ENCODE results near the gene RGS6. TPM values are rescaled to one million over a fixed set of nuclear protein-coding genes. Genes with fewer than 3 reads are reported as not detected.
"Not testable (repeated sequence)": the region's sequence is repeated elsewhere in the genome, so short reads cannot be mapped to it uniquely, and the experiment has no call there.

The RGS6 gene
- not detected in 2 replicates for total RNA-seq (2014; rRNA removed; shearing (Covaris generic))

GRCh38 chr14:71932229-71932981 is at the start of gene RGS6:
TSS of gene RGS6 (plus strand) at chr14:71932429.
- peak; percentile 12 for DNase-seq (ENCODE audit: low read depth)

GRCh38 chr14:71883094-71883493 is 49.1 kb upstream of the RGS6 start:
- DNase-seq (ENCODE audit: low read depth) = no peak

GRCh38 chr14:71885301-71885700 is 46.9 kb upstream of the RGS6 start:
- no peak for DNase-seq (ENCODE audit: low read depth)

GRCh38 chr14:71887802-71888201 is 44.4 kb upstream of the RGS6 start:
- not testable (repeated sequence) for DNase-seq (ENCODE audit: low read depth)

GRCh38 chr14:71890541-71890940 is 41.7 kb upstream of the RGS6 start:
- no peak for DNase-seq (ENCODE audit: low read depth)

- DNase-seq (ENCODE audit: low read depth) = no peak
Measured at GRCh38 chr14:71891185-71891584, 41.0 kb upstream of the RGS6 start.

GRCh38 chr14:71891970-71892369 is 40.3 kb upstream of the RGS6 start:
- DNase-seq (ENCODE audit: low read depth) = no peak

- no peak for DNase-seq (ENCODE audit: low read depth)
Measured at GRCh38 chr14:71905031-71905430, 27.2 kb upstream of the RGS6 start.

GRCh38 chr14:71905860-71906259 is 26.4 kb upstream of the RGS6 start:
- DNase-seq (ENCODE audit: low read depth) = no peak

GRCh38 chr14:71907793-71908515 is 24.3 kb upstream of the RGS6 start:
- DNase-seq (ENCODE audit: low read depth) = no peak

GRCh38 chr14:71911669-71912068 is 20.6 kb upstream of the RGS6 start:
- no peak for DNase-seq (ENCODE audit: low read depth)

GRCh38 chr14:71913342-71913741 is 18.9 kb upstream of the RGS6 start:
- DNase-seq (ENCODE audit: low read depth) = no peak

- peak; percentile 5 for DNase-seq (ENCODE audit: low read depth)
Measured at GRCh38 chr14:71918955-71919354, 13.3 kb upstream of the RGS6 start.

- DNase-seq (ENCODE audit: low read depth) = no peak
Measured at GRCh38 chr14:71923513-71923912, 8.7 kb upstream of the RGS6 start.

- no peak for DNase-seq (ENCODE audit: low read depth)
Measured at GRCh38 chr14:71931492-71932228, 569 bp upstream of the RGS6 start.

- peak; percentile 1 for DNase-seq (ENCODE audit: low read depth)
Measured at GRCh38 chr14:71933001-71933587, 865 bp downstream of the RGS6 start.

GRCh38 chr14:71938273-71938672 is 6.0 kb downstream of the RGS6 start:
- DNase-seq (ENCODE audit: low read depth) = not testable (repeated sequence)

GRCh38 chr14:71939344-71939743 is 7.1 kb downstream of the RGS6 start:
- not testable (repeated sequence) for DNase-seq (ENCODE audit: low read depth)

GRCh38 chr14:71940500-71940899 is 8.3 kb downstream of the RGS6 start:
- not testable (repeated sequence) for DNase-seq (ENCODE audit: low read depth)

GRCh38 chr14:71941616-71942015 is 9.4 kb downstream of the RGS6 start:
- not testable (repeated sequence) for DNase-seq (ENCODE audit: low read depth)

GRCh38 chr14:71942904-71943694 is 10.9 kb downstream of the RGS6 start:
- DNase-seq (ENCODE audit: low read depth) = no peak
